ENCODE measurements around the gene PCCA. TPM values are rescaled to one million over a fixed set of nuclear protein-coding genes. Genes with fewer than 3 reads are reported as not detected.

The PCCA gene
- total RNA-seq, 1 experiment from 2014 or later, result 52.8 TPM

DNA sequence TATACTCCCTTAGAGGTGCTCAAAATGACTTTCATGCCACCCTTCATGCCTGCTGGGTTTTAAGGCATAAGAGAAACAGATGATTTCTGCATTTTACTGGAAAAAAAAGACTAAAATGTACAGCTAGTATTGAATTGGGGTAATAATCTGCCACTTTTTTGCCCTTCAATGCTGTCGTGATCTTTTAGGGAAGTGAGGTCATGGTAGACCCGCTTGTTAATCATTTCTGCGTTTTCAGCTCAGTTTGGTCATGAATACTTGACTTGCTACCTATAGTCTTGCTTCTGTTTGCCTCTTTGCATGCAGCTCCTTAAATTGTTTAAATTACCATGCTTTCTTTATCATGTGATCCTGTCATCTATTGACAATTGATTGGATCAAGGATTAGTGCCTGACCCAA is 90.4 kb downstream of the PCCA start:
- Mint-ChIP-seq H3K4me3 (no peak overlapping the region), H3K4me1 (peaks cover 58% of the 10 kb centered on the region), H3K27ac (no peak overlapping the region; the same call in 1 of the 2 replicates), H3K36me3 (no peaks in the 10 kb centered on the region), H3K9me3 (0 out of 2 replicates have a peak, but pooled peaks cover 6% of the 10 kb centered on the region), H3K27me3 (ENCODE audit: low read depth) (no peaks in the 10 kb centered on the region)
- ATAC-seq (no peak), DNase-seq (ENCODE audit: low spot score) (no peak)
- TF ChIP-seq ZNF138 (CRISPR knock-in tag; conservative IDR thresholded peaks at IDR 0.05), result no peak
- no peak for TF ChIP-seq SOX15 (CRISPR knock-in tag; IDR thresholded peaks at IDR 0.05)
- TF ChIP-seq ZNF121 (CRISPR knock-in tag; IDR thresholded peaks at IDR 0.05), result no peak
- TF ChIP-seq, protein P1, sequence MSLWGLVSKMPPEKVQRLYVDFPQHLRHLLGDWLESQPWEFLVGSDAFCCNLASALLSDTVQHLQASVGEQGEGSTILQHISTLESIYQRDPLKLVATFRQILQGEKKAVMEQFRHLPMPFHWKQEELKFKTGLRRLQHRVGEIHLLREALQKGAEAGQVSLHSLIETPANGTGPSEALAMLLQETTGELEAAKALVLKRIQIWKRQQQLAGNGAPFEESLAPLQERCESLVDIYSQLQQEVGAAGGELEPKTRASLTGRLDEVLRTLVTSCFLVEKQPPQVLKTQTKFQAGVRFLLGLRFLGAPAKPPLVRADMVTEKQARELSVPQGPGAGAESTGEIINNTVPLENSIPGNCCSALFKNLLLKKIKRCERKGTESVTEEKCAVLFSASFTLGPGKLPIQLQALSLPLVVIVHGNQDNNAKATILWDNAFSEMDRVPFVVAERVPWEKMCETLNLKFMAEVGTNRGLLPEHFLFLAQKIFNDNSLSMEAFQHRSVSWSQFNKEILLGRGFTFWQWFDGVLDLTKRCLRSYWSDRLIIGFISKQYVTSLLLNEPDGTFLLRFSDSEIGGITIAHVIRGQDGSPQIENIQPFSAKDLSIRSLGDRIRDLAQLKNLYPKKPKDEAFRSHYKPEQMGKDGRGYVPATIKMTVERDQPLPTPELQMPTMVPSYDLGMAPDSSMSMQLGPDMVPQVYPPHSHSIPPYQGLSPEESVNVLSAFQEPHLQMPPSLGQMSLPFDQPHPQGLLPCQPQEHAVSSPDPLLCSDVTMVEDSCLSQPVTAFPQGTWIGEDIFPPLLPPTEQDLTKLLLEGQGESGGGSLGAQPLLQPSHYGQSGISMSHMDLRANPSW (CRISPR knock-in tag; conservative IDR thresholded peaks at IDR 0.05; ENCODE audit: low read depth), result no peak
- no peak for TF ChIP-seq GABPB1 (CRISPR knock-in tag; IDR thresholded peaks at IDR 0.05)
- TF ChIP-seq, protein P2, sequence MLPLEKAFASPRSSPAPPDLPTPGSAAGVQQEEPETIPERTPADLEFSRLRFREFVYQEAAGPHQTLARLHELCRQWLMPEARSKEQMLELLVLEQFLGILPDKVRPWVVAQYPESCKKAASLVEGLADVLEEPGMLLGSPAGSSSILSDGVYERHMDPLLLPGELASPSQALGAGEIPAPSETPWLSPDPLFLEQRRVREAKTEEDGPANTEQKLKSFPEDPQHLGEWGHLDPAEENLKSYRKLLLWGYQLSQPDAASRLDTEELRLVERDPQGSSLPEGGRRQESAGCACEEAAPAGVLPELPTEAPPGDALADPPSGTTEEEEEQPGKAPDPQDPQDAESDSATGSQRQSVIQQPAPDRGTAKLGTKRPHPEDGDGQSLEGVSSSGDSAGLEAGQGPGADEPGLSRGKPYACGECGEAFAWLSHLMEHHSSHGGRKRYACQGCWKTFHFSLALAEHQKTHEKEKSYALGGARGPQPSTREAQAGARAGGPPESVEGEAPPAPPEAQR (CRISPR knock-in tag; IDR thresholded peaks at IDR 0.05), result no peak
- no peak for TF ChIP-seq ZNF232 (CRISPR knock-in tag; IDR thresholded peaks at IDR 0.05)
- TF ChIP-seq, protein P3, sequence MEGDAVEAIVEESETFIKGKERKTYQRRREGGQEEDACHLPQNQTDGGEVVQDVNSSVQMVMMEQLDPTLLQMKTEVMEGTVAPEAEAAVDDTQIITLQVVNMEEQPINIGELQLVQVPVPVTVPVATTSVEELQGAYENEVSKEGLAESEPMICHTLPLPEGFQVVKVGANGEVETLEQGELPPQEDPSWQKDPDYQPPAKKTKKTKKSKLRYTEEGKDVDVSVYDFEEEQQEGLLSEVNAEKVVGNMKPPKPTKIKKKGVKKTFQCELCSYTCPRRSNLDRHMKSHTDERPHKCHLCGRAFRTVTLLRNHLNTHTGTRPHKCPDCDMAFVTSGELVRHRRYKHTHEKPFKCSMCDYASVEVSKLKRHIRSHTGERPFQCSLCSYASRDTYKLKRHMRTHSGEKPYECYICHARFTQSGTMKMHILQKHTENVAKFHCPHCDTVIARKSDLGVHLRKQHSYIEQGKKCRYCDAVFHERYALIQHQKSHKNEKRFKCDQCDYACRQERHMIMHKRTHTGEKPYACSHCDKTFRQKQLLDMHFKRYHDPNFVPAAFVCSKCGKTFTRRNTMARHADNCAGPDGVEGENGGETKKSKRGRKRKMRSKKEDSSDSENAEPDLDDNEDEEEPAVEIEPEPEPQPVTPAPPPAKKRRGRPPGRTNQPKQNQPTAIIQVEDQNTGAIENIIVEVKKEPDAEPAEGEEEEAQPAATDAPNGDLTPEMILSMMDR (IDR thresholded peaks at IDR 0.05), result no peak
- POLR2A ChIA-PET, result no interaction called here
- CTCF ChIA-PET, result no interaction called here

DNA sequence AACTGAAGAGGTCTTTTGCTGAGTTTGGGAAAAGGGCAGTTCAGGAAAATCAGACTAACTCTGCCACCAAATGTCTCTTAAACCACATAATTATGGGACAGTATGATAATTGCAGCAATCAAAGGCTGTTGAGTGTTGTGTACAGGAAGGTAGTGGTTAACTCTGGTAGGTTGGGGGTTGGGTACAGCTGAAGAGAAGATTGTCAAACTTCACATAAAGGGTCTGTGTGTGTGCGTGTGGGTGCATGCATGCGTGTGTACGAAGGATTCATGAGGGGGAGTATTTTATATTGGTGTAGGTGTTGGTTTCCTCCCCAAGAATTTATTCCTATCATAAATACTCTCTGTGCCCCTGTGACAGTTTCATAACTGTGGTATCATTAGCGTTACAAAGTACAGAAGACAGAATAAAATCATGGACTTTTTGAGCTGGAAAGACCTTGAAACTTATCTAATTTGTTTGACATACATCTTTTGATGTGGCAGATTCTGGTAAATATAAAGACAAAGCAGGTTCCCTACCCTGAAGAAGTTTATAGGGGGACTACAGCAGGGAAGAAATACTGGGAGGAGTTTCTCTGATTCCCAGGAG is 94.1 kb downstream of the PCCA start:
- Mint-ChIP-seq H3K27ac (no peak overlapping the region; the same call in 1 of the 2 replicates), H3K36me3 (no peaks in the 10 kb centered on the region; the same call in 1 of the 2 replicates), H3K9me3 (peaks cover 7% of the 10 kb centered on the region; the same call in 1 of the 2 replicates), H3K4me1 (peaks cover 26% of the 10 kb centered on the region), H3K4me3 (no peak overlapping the region), H3K27me3 (ENCODE audit: low read depth) (no peaks in the 10 kb centered on the region)
- TF ChIP-seq NFATC4 (CRISPR knock-in tag; IDR thresholded peaks at IDR 0.05) (no peak), TP53 (CRISPR knock-in tag; IDR thresholded peaks at IDR 0.05) (no peak), TCF7 (CRISPR knock-in tag; IDR thresholded peaks at IDR 0.05; ENCODE audit: low read depth) (no peak)
- TF ChIP-seq, protein P4, sequence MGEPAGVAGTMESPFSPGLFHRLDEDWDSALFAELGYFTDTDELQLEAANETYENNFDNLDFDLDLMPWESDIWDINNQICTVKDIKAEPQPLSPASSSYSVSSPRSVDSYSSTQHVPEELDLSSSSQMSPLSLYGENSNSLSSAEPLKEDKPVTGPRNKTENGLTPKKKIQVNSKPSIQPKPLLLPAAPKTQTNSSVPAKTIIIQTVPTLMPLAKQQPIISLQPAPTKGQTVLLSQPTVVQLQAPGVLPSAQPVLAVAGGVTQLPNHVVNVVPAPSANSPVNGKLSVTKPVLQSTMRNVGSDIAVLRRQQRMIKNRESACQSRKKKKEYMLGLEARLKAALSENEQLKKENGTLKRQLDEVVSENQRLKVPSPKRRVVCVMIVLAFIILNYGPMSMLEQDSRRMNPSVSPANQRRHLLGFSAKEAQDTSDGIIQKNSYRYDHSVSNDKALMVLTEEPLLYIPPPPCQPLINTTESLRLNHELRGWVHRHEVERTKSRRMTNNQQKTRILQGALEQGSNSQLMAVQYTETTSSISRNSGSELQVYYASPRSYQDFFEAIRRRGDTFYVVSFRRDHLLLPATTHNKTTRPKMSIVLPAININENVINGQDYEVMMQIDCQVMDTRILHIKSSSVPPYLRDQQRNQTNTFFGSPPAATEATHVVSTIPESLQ (CRISPR knock-in tag; IDR thresholded peaks at IDR 0.05), result no peak
- TF ChIP-seq, protein P5, sequence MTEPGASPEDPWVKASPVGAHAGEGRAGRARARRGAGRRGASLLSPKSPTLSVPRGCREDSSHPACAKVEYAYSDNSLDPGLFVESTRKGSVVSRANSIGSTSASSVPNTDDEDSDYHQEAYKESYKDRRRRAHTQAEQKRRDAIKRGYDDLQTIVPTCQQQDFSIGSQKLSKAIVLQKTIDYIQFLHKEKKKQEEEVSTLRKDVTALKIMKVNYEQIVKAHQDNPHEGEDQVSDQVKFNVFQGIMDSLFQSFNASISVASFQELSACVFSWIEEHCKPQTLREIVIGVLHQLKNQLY (CRISPR knock-in tag; IDR thresholded peaks at IDR 0.05), result no peak
- TF ChIP-seq, protein P6, sequence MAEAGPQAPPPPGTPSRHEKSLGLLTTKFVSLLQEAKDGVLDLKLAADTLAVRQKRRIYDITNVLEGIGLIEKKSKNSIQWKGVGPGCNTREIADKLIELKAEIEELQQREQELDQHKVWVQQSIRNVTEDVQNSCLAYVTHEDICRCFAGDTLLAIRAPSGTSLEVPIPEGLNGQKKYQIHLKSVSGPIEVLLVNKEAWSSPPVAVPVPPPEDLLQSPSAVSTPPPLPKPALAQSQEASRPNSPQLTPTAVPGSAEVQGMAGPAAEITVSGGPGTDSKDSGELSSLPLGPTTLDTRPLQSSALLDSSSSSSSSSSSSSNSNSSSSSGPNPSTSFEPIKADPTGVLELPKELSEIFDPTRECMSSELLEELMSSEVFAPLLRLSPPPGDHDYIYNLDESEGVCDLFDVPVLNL (CRISPR knock-in tag; IDR thresholded peaks at IDR 0.05; ENCODE audit: borderline replicate concordance, low read depth), result no peak
- TF ChIP-seq, protein P7, sequence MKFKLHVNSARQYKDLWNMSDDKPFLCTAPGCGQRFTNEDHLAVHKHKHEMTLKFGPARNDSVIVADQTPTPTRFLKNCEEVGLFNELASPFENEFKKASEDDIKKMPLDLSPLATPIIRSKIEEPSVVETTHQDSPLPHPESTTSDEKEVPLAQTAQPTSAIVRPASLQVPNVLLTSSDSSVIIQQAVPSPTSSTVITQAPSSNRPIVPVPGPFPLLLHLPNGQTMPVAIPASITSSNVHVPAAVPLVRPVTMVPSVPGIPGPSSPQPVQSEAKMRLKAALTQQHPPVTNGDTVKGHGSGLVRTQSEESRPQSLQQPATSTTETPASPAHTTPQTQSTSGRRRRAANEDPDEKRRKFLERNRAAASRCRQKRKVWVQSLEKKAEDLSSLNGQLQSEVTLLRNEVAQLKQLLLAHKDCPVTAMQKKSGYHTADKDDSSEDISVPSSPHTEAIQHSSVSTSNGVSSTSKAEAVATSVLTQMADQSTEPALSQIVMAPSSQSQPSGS (CRISPR knock-in tag; IDR thresholded peaks at IDR 0.05; ENCODE audit: borderline replicate concordance, low read depth), result no peak
- ChIA-PET CTCF (no interaction called here), POLR2A (interaction anchor here (0.6 to 0.7 kb wide), 2 partner anchors 126 to 480 kb away, joined by 3 to 4 read pairs; no protein-coding TSS in a partner anchor)
- ATAC-seq (no peak), DNase-seq (ENCODE audit: low spot score) (no peak)
